Peyer's patch (tissue), 4 donors: ENCODE measurements around the gene PHYKPL.

Experiments used
- POLR2A ChIP-seq, 2 donors: fragments of 450-650 bp; IDR thresholded peaks; one replicate each; pipeline ENCODE4 v1.5.1; 2017; ENCODE audit warnings: antibody characterized with exemption in 2 of 2, mild to moderate bottlenecking in 2 of 2, moderate library complexity in 2 of 2
- TF ChIP-seq, protein P1 (sequence below), 6 experiments: fragments of 450-650 bp in 4 of 6; fragments of 200-600 bp in 2 of 6; sonication (generic) in 1 of 6; IDR thresholded peaks; one replicate each; pipeline ENCODE4 v1.5.1; 2017 to 2019; ENCODE audit warnings: antibody characterized with exemption in 6 of 6, mild to moderate bottlenecking in 3 of 6, moderate library complexity in 1 of 6

DNA sequence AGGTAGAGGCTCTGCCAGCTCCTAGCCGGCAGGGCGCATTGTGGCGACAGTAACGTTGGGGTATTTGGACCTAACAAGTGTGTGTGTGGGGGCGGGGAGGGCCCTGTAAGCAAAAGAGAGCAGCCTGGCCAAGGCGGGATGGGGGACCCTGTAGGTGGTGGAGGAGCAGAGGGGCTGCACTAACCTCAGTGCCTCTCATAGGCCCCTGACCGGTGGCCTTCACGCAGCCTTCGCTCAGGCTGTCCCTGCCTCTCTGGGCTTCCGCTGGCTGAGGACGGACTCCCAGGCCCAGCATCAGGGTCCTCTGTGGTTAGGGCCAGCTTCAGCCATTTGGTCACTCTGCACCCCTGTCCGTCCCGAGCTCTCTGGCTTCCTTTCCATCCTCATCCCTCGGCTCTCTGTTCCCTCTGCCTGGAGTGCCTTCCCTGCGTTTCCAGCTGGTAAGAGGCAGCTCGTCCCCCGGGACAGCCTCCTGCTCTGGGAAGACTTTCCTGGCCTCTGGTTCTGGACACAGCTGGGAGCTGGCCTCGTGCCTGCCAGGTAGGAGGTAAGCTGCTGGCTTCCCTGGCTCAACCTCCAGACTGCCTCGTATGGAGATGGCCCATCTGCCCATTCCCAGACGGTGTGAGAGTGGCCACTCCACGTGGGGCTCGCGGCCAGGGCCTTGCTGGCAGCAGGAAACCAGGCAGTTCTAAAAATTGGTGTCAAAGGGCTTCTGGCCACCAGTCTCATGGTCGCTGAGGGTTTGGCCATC lies 39.3 kb upstream of the PHYKPL start:
- no peak for TF ChIP-seq POLR2A (IDR thresholded peaks at IDR 0.05)
- TF ChIP-seq, protein P1, sequence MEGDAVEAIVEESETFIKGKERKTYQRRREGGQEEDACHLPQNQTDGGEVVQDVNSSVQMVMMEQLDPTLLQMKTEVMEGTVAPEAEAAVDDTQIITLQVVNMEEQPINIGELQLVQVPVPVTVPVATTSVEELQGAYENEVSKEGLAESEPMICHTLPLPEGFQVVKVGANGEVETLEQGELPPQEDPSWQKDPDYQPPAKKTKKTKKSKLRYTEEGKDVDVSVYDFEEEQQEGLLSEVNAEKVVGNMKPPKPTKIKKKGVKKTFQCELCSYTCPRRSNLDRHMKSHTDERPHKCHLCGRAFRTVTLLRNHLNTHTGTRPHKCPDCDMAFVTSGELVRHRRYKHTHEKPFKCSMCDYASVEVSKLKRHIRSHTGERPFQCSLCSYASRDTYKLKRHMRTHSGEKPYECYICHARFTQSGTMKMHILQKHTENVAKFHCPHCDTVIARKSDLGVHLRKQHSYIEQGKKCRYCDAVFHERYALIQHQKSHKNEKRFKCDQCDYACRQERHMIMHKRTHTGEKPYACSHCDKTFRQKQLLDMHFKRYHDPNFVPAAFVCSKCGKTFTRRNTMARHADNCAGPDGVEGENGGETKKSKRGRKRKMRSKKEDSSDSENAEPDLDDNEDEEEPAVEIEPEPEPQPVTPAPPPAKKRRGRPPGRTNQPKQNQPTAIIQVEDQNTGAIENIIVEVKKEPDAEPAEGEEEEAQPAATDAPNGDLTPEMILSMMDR (IDR thresholded peaks at IDR 0.05): no peak
